HG03354 (cell line): ENCODE data around the gene DUSP5.
A peak's percentile ranks its signal among the peaks of the same experiment; 100 is the strongest.

ENCODE experiments used
- ATAC-seq: cut with Tn5 transposase; IDR thresholded peaks from one replicate; pipeline ENCODE4 v1.9.1; 2021; ENCODE audit warnings: mild to moderate bottlenecking; ENCODE audit not compliant: unreplicated experiment, poor library complexity, severe bottlenecking

DUSP5 gene

DNA sequence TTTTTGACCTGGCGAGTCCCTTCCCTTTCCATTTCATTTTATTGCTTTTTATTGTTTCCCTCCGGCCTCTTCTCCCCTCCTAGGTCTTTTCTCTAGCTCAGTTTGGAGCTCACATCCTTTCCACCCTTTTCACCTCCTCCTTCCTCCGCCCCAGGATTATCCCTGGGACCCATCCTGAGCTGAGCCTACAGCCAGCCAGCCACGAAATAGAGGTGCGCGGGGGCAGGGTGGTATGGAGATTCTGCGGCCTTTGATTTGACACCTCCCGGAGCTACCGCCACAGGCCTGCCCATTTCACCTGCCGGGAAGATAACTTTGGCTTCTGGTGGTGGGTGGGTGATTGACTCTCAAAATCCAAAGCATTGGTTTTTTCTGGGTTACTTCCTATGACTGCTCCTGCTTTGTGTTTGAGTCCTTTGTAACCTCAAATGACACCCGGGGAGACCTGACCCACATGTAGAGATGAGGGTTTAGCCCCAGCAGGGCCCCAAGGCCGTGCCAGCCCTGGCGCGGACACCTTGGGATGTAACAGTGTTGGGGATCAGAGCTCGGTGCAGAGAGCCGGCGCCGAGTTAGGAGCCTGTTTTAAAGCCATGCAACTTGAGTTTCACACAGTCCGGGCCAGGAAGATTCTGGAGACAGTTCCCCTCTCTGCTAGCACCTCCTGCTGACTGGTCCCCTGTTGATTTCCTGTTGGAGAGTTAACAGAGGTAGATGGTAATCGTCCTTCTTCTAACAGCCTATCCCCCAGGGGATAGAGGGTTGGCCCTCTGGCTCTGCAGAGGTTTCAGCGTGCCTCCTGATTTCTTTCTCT, 1.5 kb downstream of the DUSP5 start:
- peak; percentile 9 for ATAC-seq

DNA sequence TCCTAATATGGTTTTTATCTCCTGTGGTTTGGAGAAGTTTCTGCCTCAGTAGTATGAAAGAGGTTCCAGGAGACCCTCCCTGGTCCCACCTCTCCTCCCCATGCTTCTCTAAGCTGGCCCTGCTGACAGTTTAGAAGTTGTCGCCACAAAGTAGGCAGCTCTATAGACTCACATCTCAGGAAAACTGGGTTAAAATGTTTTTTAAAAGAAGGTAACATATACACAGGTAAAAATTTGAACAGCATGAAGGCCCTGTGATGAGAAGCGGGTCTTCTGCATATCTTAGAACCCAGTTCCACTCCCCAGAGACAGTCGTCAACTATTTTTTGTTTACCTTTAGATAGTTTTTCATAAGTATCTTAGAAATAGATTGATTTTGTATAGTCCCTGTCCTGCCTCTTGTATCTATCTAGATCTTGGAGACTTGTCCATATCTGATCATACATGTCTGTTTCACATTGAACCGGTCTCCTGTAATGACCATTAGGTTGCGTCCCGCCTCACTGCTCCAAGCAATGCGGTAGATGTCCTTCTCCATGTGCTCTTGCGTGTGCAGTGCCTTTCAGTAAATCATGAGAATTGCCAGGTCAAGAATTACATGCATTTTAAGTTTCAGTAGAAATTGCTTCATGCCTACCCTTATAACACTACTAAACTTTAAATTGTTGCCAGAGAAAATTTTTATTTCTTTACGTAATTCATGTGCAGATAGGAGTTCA, 2.2 kb downstream of the DUSP5 start:
- ATAC-seq = no peak

DNA sequence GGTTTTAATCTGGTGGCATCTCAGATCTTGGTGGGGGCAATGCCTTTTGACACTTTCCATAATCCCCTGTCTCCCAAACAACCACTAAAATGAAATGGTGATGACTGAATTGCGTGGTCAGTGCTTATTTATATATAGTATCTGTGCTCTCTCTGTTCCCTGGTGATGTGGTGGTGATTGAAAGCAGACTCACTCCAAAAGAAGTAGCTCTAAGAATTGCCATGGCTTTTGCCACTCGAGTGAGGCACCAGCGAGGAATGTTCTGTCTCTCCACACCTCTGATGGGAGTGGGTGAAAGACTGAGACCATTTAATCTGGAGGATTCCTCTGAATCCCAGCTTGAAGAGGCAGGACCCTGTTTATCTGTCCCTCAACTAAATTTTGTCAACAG, 2.8 kb downstream of the DUSP5 start:
- no peak for ATAC-seq

DNA sequence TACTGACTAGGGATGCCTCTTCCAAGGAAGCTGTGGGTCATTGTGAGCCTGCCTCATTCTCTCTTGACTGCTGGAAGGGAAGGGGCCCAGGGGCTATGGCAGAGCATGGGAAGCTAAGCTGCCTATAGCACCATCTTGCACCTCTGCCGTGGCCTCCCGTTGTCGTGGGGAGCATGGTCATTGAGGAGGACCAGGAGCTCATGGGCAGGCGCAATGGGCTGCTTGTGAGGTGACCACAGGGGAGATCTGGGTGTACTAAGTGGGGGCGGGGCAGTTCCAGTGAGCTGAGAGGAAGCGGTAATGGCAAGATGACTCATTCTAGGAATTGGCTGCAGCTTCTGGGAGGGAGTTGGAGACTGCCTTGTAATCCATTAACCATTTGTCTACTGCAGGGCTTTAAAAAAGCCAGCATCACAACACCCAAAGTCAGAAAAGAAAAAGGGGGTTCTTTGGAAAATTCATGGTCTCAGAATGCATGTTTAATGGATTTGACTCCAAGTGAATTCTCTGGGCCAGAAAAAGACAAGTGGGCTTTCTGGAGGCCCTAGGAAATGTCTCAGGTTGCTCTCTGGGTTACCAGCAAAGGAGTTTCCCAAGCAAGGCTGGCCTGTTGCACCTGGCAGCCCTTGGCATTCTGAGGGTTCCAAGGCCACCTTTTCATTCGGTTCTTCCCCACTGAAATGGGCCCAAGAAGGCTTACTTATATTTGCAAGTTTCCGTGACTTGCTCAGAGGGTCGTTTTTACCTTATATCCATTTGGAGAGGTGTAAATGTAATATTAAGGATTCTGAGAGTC, 3.6 kb downstream of the DUSP5 start:
- ATAC-seq = peak; percentile 21

DNA sequence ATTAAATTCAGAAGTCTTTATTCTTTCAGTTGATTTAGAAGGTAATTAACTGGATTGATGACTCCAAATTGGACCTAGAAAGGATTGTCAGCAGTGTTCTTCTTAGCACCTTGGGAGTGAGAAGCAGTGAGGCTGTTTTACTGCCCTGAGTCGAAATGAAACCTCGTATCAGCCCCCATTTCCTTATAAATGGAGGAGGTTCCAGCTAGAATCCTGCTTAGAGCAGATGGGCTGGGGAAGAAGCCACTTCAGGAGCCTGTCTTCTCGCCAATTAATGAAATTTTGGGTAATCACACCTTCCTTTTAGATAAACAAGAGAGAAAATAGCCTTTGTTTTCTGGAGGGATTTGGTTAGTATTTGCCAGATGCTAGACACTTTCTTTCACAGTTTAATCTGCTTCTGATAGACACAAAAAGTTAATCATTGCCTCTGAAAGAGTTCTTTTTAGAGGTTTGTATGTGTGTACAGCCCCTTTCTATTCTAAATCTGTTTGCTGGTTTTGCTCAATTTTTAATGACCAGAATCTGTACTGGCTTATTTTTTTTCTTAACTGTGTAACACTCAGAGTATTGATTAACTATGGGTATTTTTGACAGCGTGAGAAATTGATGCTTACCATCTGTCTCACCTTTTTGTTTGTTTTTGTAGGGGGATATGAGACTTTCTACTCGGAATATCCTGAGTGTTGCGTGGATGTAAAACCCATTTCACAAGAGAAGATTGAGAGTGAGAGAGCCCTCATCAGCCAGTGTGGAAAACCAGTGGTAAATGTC, 4.6 kb downstream of the DUSP5 start:
- ATAC-seq = peak; percentile 21

DNA sequence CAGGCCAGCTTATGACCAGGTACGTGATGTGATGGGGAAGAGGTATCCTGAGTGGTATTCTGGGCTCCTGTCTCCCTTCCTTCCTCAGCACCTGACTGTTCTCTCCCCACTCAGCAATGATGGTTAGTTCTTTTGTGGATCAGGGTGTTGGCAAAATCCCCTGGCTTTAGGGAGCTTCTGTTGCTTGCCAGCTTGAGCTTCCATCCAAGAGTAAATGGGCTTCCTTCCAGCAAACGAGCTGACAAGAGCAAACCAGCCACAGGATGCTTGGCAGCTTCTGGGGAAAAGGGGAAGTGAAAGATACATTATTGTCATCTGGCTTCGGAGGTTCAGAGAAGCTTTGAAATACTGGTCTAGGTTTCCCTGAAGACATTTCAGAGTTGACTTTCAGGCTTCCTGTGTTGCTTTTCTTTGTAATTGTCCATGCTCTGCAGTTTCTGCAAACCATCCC, 5.2 kb downstream of the DUSP5 start:
- peak; percentile 45 for ATAC-seq

DNA sequence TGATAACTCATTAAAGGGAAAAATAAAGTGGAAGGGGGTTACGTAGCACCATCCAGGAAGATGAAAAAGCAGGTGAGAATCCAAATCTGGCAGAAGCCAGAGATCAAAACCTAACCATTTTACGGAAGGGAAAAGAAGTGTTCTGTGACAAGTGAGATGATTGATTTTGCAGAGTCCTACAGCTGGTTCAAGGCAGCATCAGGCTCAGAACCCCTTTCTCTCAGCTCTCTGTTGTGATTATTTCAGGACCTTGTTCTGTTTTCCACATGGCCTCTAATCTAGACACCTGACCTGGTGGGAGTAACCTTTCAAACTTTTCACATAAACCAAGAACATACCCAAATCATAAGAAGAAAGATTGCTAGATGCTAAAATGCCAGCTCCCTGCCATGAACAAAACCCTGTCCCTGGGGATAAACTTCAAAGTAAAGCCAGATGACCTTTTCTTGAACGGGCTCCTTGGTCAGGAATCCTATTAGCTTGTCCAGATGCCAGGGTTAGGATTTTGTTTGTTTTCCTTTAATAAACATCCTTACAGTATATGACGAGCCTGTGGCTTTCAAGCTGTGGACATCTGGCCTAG, 5.9 kb downstream of the DUSP5 start:
- no peak for ATAC-seq

DNA sequence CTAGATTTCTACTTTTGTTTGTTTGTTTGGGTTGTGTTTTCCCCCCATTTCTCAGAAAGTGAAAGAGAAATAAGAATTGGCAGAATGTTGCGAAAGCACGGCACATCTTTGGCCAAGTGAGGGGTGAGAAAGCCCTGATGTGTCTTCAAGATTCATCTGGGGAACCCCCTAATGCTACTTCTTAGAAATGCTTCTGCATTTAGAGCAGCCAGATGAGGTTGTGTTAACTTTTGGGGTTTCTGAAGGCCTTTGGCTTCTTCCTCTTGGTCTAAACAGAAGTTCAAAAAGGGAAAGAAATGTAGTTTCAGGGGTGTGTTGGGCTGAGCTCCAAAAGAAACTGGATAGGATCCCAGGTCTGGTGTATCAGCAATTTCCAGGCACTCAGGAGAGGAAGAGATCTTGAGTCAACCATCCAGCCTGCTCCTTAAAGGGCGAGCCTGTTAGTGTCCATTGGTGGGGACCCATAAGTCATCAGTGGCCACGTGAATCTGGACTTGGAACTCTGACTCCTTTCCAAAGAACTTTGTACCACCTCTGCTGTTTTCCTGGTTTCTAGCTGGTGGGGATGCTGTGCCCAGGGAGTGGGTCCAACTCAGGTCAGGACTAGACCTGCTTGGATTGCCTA, 6.5 kb downstream of the DUSP5 start:
- ATAC-seq = peak; percentile 68

DNA sequence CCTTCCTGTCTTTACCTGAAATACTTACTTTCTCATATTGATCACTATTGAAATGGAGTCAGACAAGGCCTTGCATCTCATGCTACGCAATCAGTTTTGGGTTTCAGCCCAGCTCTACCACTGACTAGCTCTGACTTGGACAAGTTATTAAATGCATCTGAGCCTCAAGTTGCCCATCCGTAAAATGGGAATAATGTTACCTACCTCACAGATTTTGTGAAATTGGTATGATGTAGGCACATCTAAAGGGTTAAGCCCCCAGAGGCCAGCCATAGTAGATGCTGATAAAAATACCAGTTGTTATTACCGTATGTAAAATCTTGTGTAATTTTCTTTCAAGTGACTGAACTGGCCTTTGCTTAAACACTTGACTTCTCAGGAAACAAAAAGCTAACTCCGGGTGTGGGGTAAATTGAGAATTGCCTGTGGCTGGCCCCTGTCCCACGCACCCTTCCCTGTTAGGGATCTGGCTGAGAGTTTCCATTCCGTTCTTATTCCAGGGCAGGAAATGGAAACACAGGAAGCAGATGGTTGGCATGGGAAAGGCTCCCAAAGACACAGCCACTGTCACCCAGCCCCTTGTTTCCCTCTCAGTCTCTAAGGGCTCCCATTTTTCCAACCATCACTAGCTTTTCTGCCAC, 7.5 kb downstream of the DUSP5 start:
- no peak for ATAC-seq

DNA sequence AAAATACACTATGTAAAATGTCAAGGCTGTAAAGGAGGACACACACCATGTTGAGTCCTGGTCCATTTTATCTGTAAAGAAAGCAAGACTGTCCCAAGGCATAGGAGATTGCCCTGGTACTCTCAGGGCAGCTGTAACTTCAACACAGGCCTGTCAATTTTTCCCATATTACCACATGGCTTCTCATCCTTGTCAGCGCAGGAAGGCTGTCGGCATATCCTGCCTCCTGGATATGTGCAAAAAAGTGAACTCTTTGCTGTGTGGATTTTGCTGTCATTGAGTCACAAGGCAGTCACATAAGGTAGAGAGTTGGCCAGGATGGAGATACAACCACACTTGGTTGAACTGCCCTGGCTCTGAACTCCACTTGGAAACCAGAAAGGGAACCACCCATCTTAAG, 8.7 kb downstream of the DUSP5 start:
- ATAC-seq = no peak

DNA sequence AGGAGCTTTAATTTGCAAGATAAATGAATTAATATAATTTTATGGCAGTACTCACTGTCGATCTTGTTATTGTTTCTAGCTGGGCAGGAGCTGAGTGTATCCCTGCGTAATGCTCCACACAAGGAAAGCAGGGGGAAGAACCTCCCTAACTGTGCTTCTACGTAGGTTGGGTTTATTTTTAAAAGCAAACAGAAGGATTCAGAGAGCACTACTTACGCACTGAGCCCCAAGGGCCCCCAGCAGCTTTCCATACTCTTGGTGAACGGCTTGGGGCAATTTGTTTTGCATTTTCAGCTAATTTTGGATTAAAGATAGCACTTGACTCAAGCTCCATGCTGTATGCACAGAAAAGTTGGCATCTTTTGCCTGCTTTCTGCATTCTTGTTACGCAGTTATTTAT, 9.6 kb downstream of the DUSP5 start:
- ATAC-seq = no peak

DNA sequence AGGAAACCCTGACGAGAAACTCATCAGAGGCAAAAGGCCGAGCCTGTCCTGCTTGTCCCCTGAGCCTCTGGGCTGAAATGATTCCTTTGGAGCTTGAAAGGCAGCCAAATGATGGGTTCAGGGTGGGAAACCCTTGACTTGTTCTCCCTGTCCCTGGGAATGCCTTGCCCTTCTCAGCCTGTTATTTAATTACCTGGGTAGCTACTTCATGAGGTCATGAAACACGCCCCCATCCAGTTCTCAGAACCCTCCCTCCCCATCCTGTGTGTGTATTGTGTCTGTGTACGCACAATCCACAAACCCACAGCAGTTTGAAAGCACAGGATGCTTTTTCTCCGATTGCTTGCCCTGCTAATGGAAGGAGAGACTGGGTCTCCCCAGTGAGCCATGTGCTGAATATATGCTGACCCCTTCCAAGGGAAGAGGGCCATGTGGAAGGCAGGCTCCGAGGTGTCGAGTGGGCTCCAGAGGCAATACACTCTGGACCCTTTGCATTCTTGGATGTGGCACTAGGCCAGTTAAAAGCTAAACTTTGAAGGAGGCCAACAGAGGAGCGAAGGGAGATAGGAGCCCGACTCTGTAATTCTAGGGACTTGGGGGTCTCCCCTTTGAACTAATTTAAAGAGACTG, 10.6 kb downstream of the DUSP5 start:
- ATAC-seq = no peak

DNA sequence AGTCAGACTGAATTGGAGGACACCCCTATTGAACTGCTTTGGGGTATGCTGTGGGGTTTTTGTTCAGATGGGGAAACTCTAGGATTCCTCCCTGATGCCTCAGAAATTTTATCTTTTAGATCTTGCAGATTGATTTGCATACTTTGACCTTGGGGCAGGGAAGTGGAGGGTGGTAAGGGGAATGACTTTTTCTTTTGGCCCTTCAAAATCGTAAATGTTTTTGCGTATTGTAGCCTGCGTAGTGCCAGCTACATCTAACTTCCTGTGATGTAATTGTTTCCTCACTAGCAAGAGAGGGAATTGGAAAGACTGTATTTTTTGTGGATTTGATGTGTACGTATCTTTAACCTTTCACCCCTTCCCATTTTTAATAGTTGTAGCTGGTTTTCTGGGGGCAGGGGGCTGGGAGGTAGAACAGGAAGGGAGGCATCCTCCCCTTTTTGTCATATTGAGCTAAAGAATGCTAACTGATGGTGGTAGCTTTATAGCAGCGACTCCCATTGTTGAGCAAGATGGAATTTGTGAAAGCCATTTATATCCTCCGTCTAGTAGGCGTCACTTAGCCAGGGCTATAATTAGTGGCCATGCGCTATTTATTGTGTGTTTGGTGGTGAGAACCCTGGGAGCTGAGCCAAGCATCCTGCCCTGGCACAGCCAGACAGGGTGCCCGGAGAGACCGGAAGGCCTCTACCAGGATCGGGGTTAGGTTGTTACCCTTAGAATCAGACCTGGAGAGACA, 11.3 kb downstream of the DUSP5 start:
- ATAC-seq = no peak

DNA sequence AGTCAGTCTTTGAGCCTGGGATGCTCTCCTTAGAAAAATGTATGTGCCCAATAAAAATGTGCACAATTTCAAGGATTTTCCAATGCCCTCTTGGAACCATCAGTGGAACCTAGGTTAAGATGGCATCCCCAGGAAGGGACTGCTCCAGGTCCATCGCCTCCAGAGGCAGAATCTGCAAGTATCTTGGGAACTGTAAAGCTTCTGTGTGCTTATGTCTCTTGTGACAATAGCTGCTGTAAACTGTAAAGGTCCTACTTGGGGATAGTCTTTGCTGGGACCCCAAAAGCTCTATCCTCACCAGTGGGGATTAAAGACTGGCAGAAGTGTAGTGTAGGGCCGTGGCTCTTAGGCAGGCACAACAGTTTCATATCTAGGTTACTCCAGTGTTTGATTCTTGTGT, 11.9 kb downstream of the DUSP5 start:
- no peak for ATAC-seq

DNA sequence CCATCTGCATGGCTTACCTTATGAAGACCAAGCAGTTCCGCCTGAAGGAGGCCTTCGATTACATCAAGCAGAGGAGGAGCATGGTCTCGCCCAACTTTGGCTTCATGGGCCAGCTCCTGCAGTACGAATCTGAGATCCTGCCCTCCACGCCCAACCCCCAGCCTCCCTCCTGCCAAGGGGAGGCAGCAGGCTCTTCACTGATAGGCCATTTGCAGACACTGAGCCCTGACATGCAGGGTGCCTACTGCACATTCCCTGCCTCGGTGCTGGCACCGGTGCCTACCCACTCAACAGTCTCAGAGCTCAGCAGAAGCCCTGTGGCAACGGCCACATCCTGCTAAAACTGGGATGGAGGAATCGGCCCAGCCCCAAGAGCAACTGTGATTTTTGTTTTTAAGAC, 12.4 kb downstream of the DUSP5 start:
- ATAC-seq = no peak

DNA sequence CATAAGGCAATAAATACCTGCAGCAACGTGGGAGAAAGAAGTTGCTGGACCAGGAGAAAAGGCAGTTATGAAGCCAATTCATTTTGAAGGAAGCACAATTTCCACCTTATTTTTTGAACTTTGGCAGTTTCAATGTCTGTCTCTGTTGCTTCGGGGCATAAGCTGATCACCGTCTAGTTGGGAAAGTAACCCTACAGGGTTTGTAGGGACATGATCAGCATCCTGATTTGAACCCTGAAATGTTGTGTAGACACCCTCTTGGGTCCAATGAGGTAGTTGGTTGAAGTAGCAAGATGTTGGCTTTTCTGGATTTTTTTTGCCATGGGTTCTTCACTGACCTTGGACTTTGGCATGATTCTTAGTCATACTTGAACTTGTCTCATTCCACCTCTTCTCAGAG, 13.0 kb downstream of the DUSP5 start:
- ATAC-seq = no peak

DNA sequence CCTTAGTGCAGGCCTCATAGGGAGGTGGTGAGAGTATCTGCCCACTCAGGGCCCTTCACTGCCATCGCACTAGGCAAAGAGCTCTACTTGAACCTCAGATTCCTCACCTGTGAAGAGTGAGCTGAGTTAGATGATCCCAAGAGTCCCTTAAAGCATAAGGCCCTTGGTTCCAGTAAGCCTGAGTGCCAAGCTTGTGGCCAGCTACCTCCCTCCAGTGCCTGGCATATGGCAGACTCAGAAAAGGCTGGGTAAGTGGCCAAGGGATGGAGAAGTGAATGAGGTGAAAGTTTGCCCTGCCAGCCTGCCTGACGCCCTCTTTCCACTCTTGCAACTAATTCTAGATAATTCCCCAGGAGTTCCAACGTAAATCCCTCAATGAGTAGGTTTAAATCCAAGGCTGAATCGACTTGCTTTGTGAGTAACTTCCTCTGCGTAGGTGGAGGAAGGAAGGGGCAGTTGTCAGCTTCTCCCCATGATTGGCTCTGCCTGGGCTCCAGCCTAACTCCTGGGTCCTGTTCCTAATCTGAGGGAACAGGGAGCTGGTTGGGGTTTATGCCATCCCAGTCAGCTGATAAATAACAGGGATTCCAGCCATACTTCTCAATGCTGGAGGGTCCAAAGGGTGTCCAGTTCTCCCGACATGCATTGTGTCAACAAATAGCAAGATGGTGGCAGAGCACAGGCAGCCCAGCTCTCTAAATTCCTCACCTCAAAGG, 14.2 kb downstream of the DUSP5 start:
- no peak for ATAC-seq
